GM12864 (cell line): ENCODE results near the gene SPAG7.

Experiments used
- DNase-seq: peaks from one replicate; pipeline ENCODE4 v3.0.0-alpha.2; 2011; ENCODE audit warnings: low read depth
- H3K4me3 ChIP-seq: 2 replicates; pipeline ENCODE4 v1.5.1; 2011; ENCODE audit warnings: mild to moderate bottlenecking, low read depth, low read length, control low read depth
- CTCF ChIP-seq: IDR thresholded peaks from 2 replicates; pipeline ENCODE4 v1.5.1; 2011; ENCODE audit warnings: low read depth, mild to moderate bottlenecking, moderate library complexity, low read length, control low read depth, inconsistent platforms; ENCODE audit errors: missing control alignments

SPAG7 gene

GRCh38 chr17:4974115-4974670 is 6.6 kb upstream of the SPAG7 start:
- no peak overlapping the region for H3K4me3 ChIP-seq
- no peak for TF ChIP-seq CTCF
- no peak for DNase-seq

- TF ChIP-seq CTCF: no peak
- no peak overlapping the region for H3K4me3 ChIP-seq
- no peak for DNase-seq
These were observed 5.9 kb upstream of the SPAG7 start for GRCh38 chr17:4973256-4974114.

- no peak for TF ChIP-seq CTCF
- no peak for DNase-seq
- no peak overlapping the region for H3K4me3 ChIP-seq
These were observed 5.1 kb upstream of the SPAG7 start for GRCh38 chr17:4972752-4973151.

- no peak for TF ChIP-seq CTCF
- no peak overlapping the region for H3K4me3 ChIP-seq
- DNase-seq: no peak
These were observed 4.7 kb upstream of the SPAG7 start for GRCh38 chr17:4972322-4972721.

GRCh38 chr17:4971826-4972225 is 4.2 kb upstream of the SPAG7 start:
- no peak for TF ChIP-seq CTCF

GRCh38 chr17:4970273-4970672 is 2.7 kb upstream of the SPAG7 start:
- no peak for TF ChIP-seq CTCF
- DNase-seq: no peak
- no peak overlapping the region for H3K4me3 ChIP-seq

More at GRCh38 chr17:4971826-4972225, 4.2 kb upstream of the SPAG7 start:
- no peak for DNase-seq
- H3K4me3 ChIP-seq: no peak overlapping the region
